Gastroesophageal sphincter (tissue), 3 donors: Measurements from ENCODE around the gene SLC38A6.

ENCODE experiments used
- CTCF ChIP-seq, 4 experiments: fragments of 200-600 bp in 2 of 4; fragments of 450-650 bp in 2 of 4; sonication (generic) in 1 of 4; IDR thresholded peaks; one replicate each; pipeline ENCODE4 v1.5.1; 2017 to 2019; ENCODE audit warnings: antibody characterized with exemption in 4 of 4, mild to moderate bottlenecking in 2 of 4, moderate library complexity in 2 of 4
- POLR2AphosphoS5 ChIP-seq: sonication (generic); formaldehyde crosslinking; IDR thresholded peaks from one replicate; pipeline ENCODE4 v1.6.1; 2017; ENCODE audit warnings: antibody characterized with exemption

GRCh38 chr14:61043506-61043905 lies 62.5 kb downstream of the SLC38A6 start:
- no peak for TF ChIP-seq POLR2AphosphoS5
- no peak for TF ChIP-seq CTCF (IDR thresholded peaks at IDR 0.05)
